HepG2 (cell line): Measurements from ENCODE around the gene CPVL. TPM values are rescaled to one million over a fixed set of nuclear protein-coding genes. Genes with fewer than 3 reads are reported as not detected.
"Not testable (repeated sequence)": the region's sequence is repeated elsewhere in the genome, so short reads cannot be mapped to it uniquely, and the experiment has no call there.

Experiments used
- ATAC-seq: fragments of 200-7000 bp; cut with Tn5 transposase; 3 replicates; pipeline ENCODE4 v1.9.1; 2020; ENCODE audit warnings: mild to moderate bottlenecking, moderate library complexity
- BruUV-seq: library from RNA; stranded (reverse); fragments of 400-500 nt; replicated peaks from 2 replicates; lab custom pipeline; 2021; lab: Mats Ljungman, UMichigan
- CTCF ChIA-PET: fragments of 300-600 bp; formaldehyde crosslinking; extraction: SDS; loops from one replicate; lab custom pipeline; 2021; ENCODE audit warnings: low total read pairs, inconsistent platforms, low intra/inter-chr PET ratio; lab: Yijun Ruan, JAX
- POLR2A ChIA-PET: fragments of 350-600 bp; sonication (Branson Sonifier 250); formaldehyde crosslinking; loops from one replicate; lab custom pipeline; 2020; ENCODE audit warnings: antibody characterized with exemption, inconsistent platforms; lab: Yijun Ruan, JAX
- DNase-seq: peaks from one replicate; pipeline ENCODE4 v3.0.0-alpha.2; 2015; ENCODE audit warnings: low spot score
- FAIRE-seq: peaks from 3 replicates; lab custom pipeline; 2011; peaks lifted over from hg19 to GRCh38; lab: Jason Lieb, UNC
- H2AFZ ChIP-seq: one replicate; pipeline ENCODE4 v1.6.1; 2011; ENCODE audit warnings: low read length, inconsistent platforms
- H3K27ac ChIP-seq: fragments of 300-600 bp; 3 replicates; pipeline ENCODE4 v1.8.0; 2011; ENCODE audit warnings: mixed run types, mild to moderate bottlenecking, mixed read lengths, low read length, inconsistent platforms; ENCODE audit not compliant: insufficient read depth; ENCODE audit errors: extremely low read length
- H3K27me3 ChIP-seq, 2 experiments: fragments of 200-600 bp in 1 of 2; 2 replicates in 1 of 2; 3 replicates in 1 of 2; pipeline versions ENCODE4 v1.6.0 to v1.8.0; 2011; ENCODE audit warnings: low read length in 2 of 2, mild to moderate bottlenecking in 2 of 2, moderate library complexity in 2 of 2, inconsistent platforms in 1 of 2; ENCODE audit not compliant: insufficient read depth in 2 of 2, control insufficient read depth in 1 of 2
- H3K36me3 ChIP-seq, 2 experiments: fragments of 200-600 bp in 1 of 2; replicated peaks in 1 of 2; 2 replicates in 1 of 2; 3 replicates in 1 of 2; pipeline versions ENCODE4 v1.5.1 to v1.8.0; 2011; ENCODE audit warnings: low read length in 2 of 2, inconsistent platforms in 1 of 2; ENCODE audit not compliant: insufficient read depth in 2 of 2, control insufficient read depth in 1 of 2
- H3K4me1 ChIP-seq: 2 replicates; pipeline ENCODE4 v1.5.1; 2012; ENCODE audit warnings: low read length, inconsistent platforms; ENCODE audit not compliant: insufficient read depth
- H3K4me2 ChIP-seq: 2 replicates; pipeline ENCODE4 v1.6.0; 2011; ENCODE audit warnings: low read depth, low read length, inconsistent platforms
- H3K4me3 ChIP-seq, 3 experiments: fragments of 200-600 bp in 1 of 3; sonication (generic), shearing (Covaris generic) in 1 of 3; replicated peaks in 1 of 3; 2 replicates each; pipeline ENCODE4 v1.5.1; 2011 to 2016; ENCODE audit warnings: low read length in 3 of 3, inconsistent platforms in 2 of 3, low read depth in 2 of 3, mild to moderate bottlenecking in 2 of 3, control low read depth in 1 of 3, mixed read lengths in 1 of 3; ENCODE audit not compliant: insufficient read depth in 1 of 3
- H3K79me2 ChIP-seq: one replicate; pipeline ENCODE4 v1.6.1; 2011; ENCODE audit warnings: low read length, inconsistent platforms; ENCODE audit not compliant: insufficient read depth
- H3K9ac ChIP-seq: 2 replicates; pipeline ENCODE4 v1.6.0; 2011; ENCODE audit warnings: mild to moderate bottlenecking, low read depth, low read length, inconsistent platforms; ENCODE audit not compliant: insufficient read depth
- H3K9me3 ChIP-seq: 2 replicates; pipeline ENCODE4 v1.5.1; 2012; ENCODE audit warnings: mild to moderate bottlenecking, low read length
- H4K20me1 ChIP-seq: 2 replicates; pipeline ENCODE4 v1.6.0; 2011; ENCODE audit warnings: inconsistent platforms, mild to moderate bottlenecking, low read length, moderate library complexity; ENCODE audit not compliant: insufficient read depth
- GZF1 ChIP-seq: sonication (generic); formaldehyde crosslinking; IDR thresholded peaks from 2 replicates; pipeline ENCODE4 v1.5.1; 2020; ENCODE audit warnings: mild to moderate bottlenecking, missing genetic modification reagents
- ISX ChIP-seq: sonication (generic); formaldehyde crosslinking; conservative IDR thresholded peaks from 2 replicates; pipeline ENCODE4 v1.5.0; 2020; ENCODE audit warnings: missing genetic modification reagents
- TBX3 ChIP-seq: fragments of 450-650 bp; IDR thresholded peaks from 2 replicates; pipeline ENCODE4 v1.6.1; 2017; ENCODE audit warnings: antibody characterized with exemption, mild to moderate bottlenecking, inconsistent platforms, borderline replicate concordance
- ZSCAN21 ChIP-seq: sonication (generic); formaldehyde crosslinking; IDR thresholded peaks from 2 replicates; pipeline ENCODE4 v1.8.0; 2022; ENCODE audit warnings: mild to moderate bottlenecking, missing genetic modification reagents, moderate library complexity, borderline replicate concordance
- WGBS: methylation state at CpG from one replicate; pipeline ENCODE4 v1.1.6; 2017; ENCODE audit warnings: low lambda C conversion rate; 5-methylcytosine and 5-hydroxymethylcytosine counted together
- in situ Hi-C: cut with HindIII; loops from 2 replicates; pipeline ENCODE4 v1.10.0; 2017; ENCODE audit warnings: low pct_unique_long_range_greater_than_20kb; ENCODE audit not compliant: extremely low pct_ligation_motif_present
- intact Hi-C: fragments of 100-400 bp; cut with micrococcal nuclease; formaldehyde crosslinking; loops from one replicate; pipeline ENCODE4 v1.10.0; 2022; ENCODE audit not compliant: unreplicated experiment
- polyA plus RNA-seq, 8 experiments: library from polyadenylated mRNA; depleted of rRNA in 3 of 8; stranded (reverse) in 7 of 8; unstranded in 1 of 8; fragments of >200 nt; fragmentation: Illumina TruSeq in 4 of 8; extraction: Trizol in 4 of 8; gene quantifications; 2 replicates each; pipeline versions ENCODE4 v1.2.1 to v1.2.3, GENCODE V29; 2011 to 2016; ENCODE audit warnings: low read depth in 4 of 8, missing spikeins in 1 of 8, mixed read lengths in 1 of 8; ENCODE audit not compliant: insufficient read depth in 1 of 8
- total RNA-seq, 5 experiments: library from RNA; depleted of rRNA; stranded (reverse); fragments of >200 nt; fragmentation: Illumina TruSeq; extraction: Trizol; gene quantifications; 2 replicates each; pipeline ENCODE4 v1.2.3, GENCODE V29; 2016; ENCODE audit warnings: low read depth in 1 of 5
- TF ChIP-seq, protein P1 (sequence below): sonication (generic); formaldehyde crosslinking; IDR thresholded peaks from 2 replicates; pipeline ENCODE4 v1.5.1; 2020; ENCODE audit warnings: mild to moderate bottlenecking, missing genetic modification reagents, borderline replicate concordance
- TF ChIP-seq, protein P2 (sequence below): sonication (generic); formaldehyde crosslinking; IDR thresholded peaks from 2 replicates; pipeline ENCODE4 v1.5.1; 2020; ENCODE audit warnings: missing genetic modification reagents, mild to moderate bottlenecking, borderline replicate concordance
- TF ChIP-seq, protein P3 (sequence below): sonication (generic); formaldehyde crosslinking; IDR thresholded peaks from 2 replicates; pipeline ENCODE4 v1.4.0; 2020; ENCODE audit warnings: missing genetic modification reagents, mild to moderate bottlenecking, borderline replicate concordance
- TF ChIP-seq, protein P4 (sequence below): sonication (generic); formaldehyde crosslinking; IDR thresholded peaks from 2 replicates; pipeline ENCODE4 v1.5.1; 2020; ENCODE audit warnings: mild to moderate bottlenecking, missing genetic modification reagents, borderline replicate concordance

The CPVL gene
- total and polyA plus RNA-seq, 2 of the 13 experiments (the other 11 are each of a cell fraction or from before 2014, with no cell fraction given): 59.2 to 294 TPM

DNA sequence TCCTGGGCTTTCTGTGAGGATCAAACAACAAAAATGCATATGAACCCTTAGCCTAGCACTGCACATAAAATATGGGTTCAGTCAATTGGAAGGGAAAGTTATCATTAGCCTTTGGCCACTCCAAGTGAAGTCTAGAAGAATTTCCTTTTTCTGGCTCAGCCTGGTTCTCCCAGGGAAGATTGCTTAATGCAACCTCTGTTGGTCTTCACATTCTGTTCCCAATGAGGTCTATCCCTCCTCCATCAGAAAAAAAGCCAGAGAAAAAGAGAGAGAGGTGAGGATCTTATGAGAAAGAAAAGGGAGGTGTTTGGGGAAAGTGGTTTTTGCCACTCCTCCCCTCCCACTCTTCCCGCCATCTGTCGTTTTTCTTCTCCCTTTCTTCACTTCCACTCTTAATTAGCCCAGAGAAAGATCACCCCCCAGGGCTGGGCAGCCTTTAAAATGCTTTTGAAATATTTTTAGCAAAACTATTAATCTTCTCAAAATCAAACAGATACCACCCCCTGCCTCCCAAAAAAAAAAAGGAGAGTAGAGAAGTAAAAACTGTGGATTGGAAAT lies 31.1 kb downstream of the CPVL start (continued):
- TF ChIP-seq, protein P1, sequence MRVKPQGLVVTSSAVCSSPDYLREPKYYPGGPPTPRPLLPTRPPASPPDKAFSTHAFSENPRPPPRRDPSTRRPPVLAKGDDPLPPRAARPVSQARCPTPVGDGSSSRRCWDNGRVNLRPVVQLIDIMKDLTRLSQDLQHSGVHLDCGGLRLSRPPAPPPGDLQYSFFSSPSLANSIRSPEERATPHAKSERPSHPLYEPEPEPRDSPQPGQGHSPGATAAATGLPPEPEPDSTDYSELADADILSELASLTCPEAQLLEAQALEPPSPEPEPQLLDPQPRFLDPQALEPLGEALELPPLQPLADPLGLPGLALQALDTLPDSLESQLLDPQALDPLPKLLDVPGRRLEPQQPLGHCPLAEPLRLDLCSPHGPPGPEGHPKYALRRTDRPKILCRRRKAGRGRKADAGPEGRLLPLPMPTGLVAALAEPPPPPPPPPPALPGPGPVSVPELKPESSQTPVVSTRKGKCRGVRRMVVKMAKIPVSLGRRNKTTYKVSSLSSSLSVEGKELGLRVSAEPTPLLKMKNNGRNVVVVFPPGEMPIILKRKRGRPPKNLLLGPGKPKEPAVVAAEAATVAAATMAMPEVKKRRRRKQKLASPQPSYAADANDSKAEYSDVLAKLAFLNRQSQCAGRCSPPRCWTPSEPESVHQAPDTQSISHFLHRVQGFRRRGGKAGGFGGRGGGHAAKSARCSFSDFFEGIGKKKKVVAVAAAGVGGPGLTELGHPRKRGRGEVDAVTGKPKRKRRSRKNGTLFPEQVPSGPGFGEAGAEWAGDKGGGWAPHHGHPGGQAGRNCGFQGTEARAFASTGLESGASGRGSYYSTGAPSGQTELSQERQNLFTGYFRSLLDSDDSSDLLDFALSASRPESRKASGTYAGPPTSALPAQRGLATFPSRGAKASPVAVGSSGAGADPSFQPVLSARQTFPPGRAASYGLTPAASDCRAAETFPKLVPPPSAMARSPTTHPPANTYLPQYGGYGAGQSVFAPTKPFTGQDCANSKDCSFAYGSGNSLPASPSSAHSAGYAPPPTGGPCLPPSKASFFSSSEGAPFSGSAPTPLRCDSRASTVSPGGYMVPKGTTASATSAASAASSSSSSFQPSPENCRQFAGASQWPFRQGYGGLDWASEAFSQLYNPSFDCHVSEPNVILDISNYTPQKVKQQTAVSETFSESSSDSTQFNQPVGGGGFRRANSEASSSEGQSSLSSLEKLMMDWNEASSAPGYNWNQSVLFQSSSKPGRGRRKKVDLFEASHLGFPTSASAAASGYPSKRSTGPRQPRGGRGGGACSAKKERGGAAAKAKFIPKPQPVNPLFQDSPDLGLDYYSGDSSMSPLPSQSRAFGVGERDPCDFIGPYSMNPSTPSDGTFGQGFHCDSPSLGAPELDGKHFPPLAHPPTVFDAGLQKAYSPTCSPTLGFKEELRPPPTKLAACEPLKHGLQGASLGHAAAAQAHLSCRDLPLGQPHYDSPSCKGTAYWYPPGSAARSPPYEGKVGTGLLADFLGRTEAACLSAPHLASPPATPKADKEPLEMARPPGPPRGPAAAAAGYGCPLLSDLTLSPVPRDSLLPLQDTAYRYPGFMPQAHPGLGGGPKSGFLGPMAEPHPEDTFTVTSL (CRISPR knock-in tag): no peak
- TF ChIP-seq, protein P2, sequence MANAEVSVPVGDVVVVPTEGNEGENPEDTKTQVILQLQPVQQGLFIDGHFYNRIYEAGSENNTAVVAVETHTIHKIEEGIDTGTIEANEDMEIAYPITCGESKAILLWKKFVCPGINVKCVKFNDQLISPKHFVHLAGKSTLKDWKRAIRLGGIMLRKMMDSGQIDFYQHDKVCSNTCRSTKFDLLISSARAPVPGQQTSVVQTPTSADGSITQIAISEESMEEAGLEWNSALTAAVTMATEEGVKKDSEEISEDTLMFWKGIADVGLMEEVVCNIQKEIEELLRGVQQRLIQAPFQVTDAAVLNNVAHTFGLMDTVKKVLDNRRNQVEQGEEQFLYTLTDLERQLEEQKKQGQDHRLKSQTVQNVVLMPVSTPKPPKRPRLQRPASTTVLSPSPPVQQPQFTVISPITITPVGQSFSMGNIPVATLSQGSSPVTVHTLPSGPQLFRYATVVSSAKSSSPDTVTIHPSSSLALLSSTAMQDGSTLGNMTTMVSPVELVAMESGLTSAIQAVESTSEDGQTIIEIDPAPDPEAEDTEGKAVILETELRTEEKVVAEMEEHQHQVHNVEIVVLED (CRISPR knock-in tag): no peak
- no peak for TF ChIP-seq ZSCAN21 (CRISPR knock-in tag)
- TF ChIP-seq, protein P3, sequence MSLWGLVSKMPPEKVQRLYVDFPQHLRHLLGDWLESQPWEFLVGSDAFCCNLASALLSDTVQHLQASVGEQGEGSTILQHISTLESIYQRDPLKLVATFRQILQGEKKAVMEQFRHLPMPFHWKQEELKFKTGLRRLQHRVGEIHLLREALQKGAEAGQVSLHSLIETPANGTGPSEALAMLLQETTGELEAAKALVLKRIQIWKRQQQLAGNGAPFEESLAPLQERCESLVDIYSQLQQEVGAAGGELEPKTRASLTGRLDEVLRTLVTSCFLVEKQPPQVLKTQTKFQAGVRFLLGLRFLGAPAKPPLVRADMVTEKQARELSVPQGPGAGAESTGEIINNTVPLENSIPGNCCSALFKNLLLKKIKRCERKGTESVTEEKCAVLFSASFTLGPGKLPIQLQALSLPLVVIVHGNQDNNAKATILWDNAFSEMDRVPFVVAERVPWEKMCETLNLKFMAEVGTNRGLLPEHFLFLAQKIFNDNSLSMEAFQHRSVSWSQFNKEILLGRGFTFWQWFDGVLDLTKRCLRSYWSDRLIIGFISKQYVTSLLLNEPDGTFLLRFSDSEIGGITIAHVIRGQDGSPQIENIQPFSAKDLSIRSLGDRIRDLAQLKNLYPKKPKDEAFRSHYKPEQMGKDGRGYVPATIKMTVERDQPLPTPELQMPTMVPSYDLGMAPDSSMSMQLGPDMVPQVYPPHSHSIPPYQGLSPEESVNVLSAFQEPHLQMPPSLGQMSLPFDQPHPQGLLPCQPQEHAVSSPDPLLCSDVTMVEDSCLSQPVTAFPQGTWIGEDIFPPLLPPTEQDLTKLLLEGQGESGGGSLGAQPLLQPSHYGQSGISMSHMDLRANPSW: no peak
- no peak for TF ChIP-seq TBX3
- TF ChIP-seq GZF1 (CRISPR knock-in tag): no peak
- TF ChIP-seq, protein P4, sequence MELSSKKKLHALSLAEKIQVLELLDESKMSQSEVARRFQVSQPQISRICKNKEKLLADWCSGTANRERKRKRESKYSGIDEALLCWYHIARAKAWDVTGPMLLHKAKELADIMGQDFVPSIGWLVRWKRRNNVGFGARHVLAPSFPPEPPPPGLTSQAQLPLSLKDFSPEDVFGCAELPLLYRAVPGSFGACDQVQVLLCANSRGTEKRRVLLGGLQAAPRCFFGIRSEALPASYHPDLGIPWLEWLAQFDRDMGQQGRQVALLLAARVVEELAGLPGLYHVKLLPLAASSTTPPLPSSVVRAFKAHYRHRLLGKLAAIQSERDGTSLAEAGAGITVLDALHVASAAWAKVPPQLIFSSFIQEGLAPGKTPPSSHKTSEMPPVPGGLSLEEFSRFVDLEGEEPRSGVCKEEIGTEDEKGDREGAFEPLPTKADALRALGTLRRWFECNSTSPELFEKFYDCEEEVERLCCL (CRISPR knock-in tag): no peak
- TF ChIP-seq ISX: no peak
- TF ChIP-seq, all 625 proteins: peak for 0

DNA sequence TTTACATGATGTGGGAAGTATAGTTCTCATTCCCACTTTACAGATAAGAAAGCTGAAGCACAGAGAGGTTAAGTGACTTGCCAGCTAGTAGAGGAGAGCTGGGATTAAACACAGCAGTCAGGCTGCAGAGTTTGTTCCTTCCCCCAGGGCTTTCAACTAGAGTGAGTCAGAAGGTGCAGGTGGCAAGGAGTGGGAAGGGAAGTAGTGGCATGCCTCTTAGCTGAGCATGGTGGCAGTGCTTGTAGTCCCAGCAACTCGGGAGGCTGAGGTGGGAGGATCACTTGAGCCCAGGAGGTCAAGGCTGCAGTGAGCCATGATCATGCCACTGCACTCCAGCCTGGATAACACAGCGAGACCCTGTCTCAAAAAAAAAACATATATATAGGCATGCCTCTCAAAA lies 32.1 kb downstream of the CPVL start:
- H3K4me2 ChIP-seq, H4K20me1 ChIP-seq, H2AFZ ChIP-seq, in situ Hi-C loops, ATAC-seq, FAIRE-seq, H3K27ac ChIP-seq, H3K4me3 ChIP-seq, H3K27me3 ChIP-seq, H3K9me3 ChIP-seq, BruUV-seq, H3K79me2 ChIP-seq, DNase-seq, H3K9ac ChIP-seq: not testable (repeated sequence)
- ChIA-PET CTCF (interaction anchor here (0.8 kb wide), 1 partner anchor 195 kb away, joined by 3 read pairs; no protein-coding TSS in a partner anchor), POLR2A (interaction anchor here (0.8 to 1.4 kb wide), 2 partner anchors 31 to 292 kb away, joined by 3 read pairs; no protein-coding TSS in a partner anchor)
- H3K4me1 ChIP-seq: peaks cover 24% of the 10 kb centered on the region
- intact Hi-C loops: loop anchor here (2.0 kb wide), 1 partner anchor 231 kb away; no protein-coding TSS in a partner anchor
- 77% methylated on average over 2 of the region's 2 CpGs for WGBS
- peaks cover 13 to 25% of the 10 kb centered on the region in 2 experiments; a peak in 4 of 5 replicates for H3K36me3 ChIP-seq
